ENCODE data around the gene KRTAP12-4. TPM values are rescaled to one million over a fixed set of nuclear protein-coding genes. Genes with fewer than 3 reads are reported as not detected.
"Not testable (repeated sequence)": the region's sequence is repeated elsewhere in the genome, so short reads cannot be mapped to it uniquely, and the experiment has no call there.

Gene KRTAP12-4
- total and polyA plus RNA-seq, 9 donors = not detected

GRCh38 chr21:44649521-44650100 lies 4.8 kb downstream of the KRTAP12-4 start:
- DNase-seq = no peak
- no peak overlapping the region for H3K4me3 ChIP-seq
- H3K27ac ChIP-seq = no peak overlapping the region
- no peaks in the 10 kb centered on the region for H3K36me3 ChIP-seq
- no peaks in the 10 kb centered on the region for H3K9me3 ChIP-seq
- no peaks in the 10 kb centered on the region for H3K4me1 ChIP-seq (ENCODE audit: insufficient read depth)
- 74 to 80% (median 76%) methylated on average over 13 to 18 of the region's 18 CpGs for WGBS, 3 donors
- H3K27me3 ChIP-seq = no peaks in the 10 kb centered on the region
- no peak for TF ChIP-seq EP300 (IDR thresholded peaks at IDR 0.05)
- TF ChIP-seq CTCF (IDR thresholded peaks at IDR 0.05) = no peak
- no peak for TF ChIP-seq POLR2A (IDR thresholded peaks at IDR 0.05)
- intact Hi-C loops (cut with DNase I) = no loop called here

- H3K27ac ChIP-seq = no peak overlapping the region
- H3K27me3 ChIP-seq = no peaks in the 10 kb centered on the region
- no peak overlapping the region for H3K4me3 ChIP-seq
- TF ChIP-seq CTCF (IDR thresholded peaks at IDR 0.05) (no peak), EP300 (IDR thresholded peaks at IDR 0.05) (no peak), POLR2A (IDR thresholded peaks at IDR 0.05) (no peak)
- intact Hi-C loops (cut with DNase I) = no loop called here
- no peaks in the 10 kb centered on the region for H3K9me3 ChIP-seq
- WGBS, 3 donors = 66 to 72% (median 67%) methylated on average over 25 to 33 of the region's 33 CpGs
- no peaks in the 10 kb centered on the region for H3K36me3 ChIP-seq
- H3K4me1 ChIP-seq (ENCODE audit: insufficient read depth) = no peaks in the 10 kb centered on the region
- DNase-seq = no peak
Measured at GRCh38 chr21:44648557-44649311, 5.7 kb downstream of the KRTAP12-4 start.

- H3K4me1 ChIP-seq (ENCODE audit: insufficient read depth) = no peaks in the 10 kb centered on the region
- no peak overlapping the region for H3K4me3 ChIP-seq
- H3K27me3 ChIP-seq = no peaks in the 10 kb centered on the region
- H3K27ac ChIP-seq = no peak overlapping the region
- no peaks in the 10 kb centered on the region for H3K9me3 ChIP-seq
- DNase-seq = no peak
- WGBS, 3 donors = 37 to 53% (median 51%) methylated on average over 8 of the region's 8 CpGs
- TF ChIP-seq EP300 (IDR thresholded peaks at IDR 0.05) (no peak), POLR2A (IDR thresholded peaks at IDR 0.05) (no peak), CTCF (IDR thresholded peaks at IDR 0.05) (no peak)
- intact Hi-C loops (cut with DNase I) = no loop called here
- no peaks in the 10 kb centered on the region for H3K36me3 ChIP-seq
Measured at GRCh38 chr21:44647222-44647552, 7.3 kb downstream of the KRTAP12-4 start.

- H3K36me3 ChIP-seq; H3K4me3 ChIP-seq; H3K9me3 ChIP-seq; H3K4me1 ChIP-seq (ENCODE audit: insufficient read depth); DNase-seq; intact Hi-C loops (cut with DNase I); H3K27ac ChIP-seq; H3K27me3 ChIP-seq: not testable (repeated sequence)
- 70 to 80% (median 70%) methylated on average over 19 to 21 of the region's 21 CpGs for WGBS, 3 donors
Measured at GRCh38 chr21:44646366-44647221, 7.9 kb downstream of the KRTAP12-4 start, which contains the start of gene KRTAP10-11. KRTAP10-11 (plus strand) TSS chr21:44646414; CDS start chr21:44646459, 45 bp downstream.
